CD4-positive, alpha-beta T cell treated with Interleukin-2 at 100 ng/mL for 4 hours (primary cell): ENCODE measurements around the gene ZNF362.
"Not testable (repeated sequence)": the region's sequence is repeated elsewhere in the genome, so short reads cannot be mapped to it uniquely, and the experiment has no call there.

ENCODE experiments used
- DNase-seq: peaks from one replicate; pipeline ENCODE4 v3.0.0-alpha.2; 2020; ENCODE audit warnings: low spot score

Gene ZNF362

GRCh38 chr1:33306653-33307493 is 50.6 kb downstream of the ZNF362 start:
- DNase-seq, result no peak

DNA sequence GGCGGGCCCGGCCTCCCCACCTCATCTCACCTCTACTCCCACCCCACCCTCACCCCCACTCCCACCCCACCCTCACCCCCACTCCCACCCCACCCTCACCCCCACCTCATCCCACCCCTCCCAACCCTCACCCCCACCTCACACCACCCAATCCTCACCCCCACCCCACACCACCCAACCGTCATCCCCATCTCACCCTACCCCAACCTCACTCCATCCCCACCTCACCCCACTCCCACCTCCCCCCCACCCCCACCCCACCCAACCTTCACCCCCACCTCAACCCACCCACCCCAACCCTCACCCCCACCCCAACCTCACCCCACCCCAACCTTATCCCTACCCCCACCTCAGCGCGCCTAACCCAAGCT is 51.2 kb downstream of the ZNF362 start:
- no peak for DNase-seq

GRCh38 chr1:33309351-33309750 is 53.1 kb downstream of the ZNF362 start:
- not testable (repeated sequence) for DNase-seq

DNA sequence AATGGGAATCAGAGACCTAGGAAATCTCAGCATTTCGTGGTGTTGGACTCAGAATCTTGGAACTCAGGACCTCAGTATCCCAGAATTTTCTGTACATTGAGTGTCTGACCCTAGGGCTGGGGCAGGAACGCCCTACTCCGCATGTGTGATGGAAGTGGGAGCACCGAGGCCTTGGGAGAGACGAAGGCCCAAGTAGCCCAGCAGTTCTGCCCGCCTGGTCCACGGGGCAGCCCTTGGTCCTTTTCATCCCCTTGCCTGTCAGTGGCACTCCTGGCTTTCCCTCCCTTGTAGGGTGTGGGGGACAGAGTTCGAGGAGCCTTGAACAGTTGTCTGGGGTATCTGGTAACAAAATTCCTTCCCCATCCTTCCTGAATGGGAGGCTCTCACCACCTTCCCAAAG is 54.4 kb downstream of the ZNF362 start:
- no peak for DNase-seq

GRCh38 chr1:33311706-33312412 is 55.6 kb downstream of the ZNF362 start:
- DNase-seq, result no peak

DNA sequence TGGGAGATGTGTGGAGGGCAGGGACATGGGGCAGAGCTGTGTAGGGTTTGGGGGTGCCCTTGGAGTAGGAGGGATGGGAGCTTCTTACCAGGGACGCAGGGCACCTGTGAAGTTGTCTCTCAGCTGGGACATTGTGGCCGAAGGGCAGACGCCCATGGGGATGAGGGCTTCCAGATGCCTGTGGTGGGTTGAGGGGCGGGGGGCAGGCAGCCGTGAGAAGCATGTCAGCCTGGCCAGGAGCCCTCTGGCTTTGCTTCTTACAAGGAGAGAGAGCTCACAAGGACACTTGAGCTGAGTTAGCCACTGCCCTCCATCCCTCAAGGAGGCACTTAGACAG is 56.1 kb downstream of the ZNF362 start:
- DNase-seq, result no peak

DNA sequence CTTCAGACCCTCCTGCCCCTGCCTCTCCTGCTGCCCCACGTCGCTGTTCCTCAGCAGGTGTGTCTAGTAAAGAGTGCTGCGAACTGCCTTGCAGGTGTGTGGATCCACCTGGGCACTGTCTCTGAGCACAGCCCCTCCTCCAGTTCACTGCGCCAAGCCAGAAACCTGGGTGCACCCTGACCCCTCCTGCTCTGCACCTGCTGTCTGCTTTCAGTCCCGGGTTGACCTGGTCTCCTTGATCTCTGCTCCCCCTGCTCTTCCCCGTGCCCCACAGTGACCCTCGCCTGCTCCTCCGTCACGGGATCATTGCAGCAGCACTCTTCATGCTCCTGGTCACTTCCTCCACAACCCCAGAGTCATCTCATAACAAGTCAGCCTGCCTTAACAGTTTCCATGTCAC is 58.1 kb downstream of the ZNF362 start:
- DNase-seq, result no peak

GRCh38 chr1:33316601-33317000 is 60.3 kb downstream of the ZNF362 start:
- no peak for DNase-seq

DNA sequence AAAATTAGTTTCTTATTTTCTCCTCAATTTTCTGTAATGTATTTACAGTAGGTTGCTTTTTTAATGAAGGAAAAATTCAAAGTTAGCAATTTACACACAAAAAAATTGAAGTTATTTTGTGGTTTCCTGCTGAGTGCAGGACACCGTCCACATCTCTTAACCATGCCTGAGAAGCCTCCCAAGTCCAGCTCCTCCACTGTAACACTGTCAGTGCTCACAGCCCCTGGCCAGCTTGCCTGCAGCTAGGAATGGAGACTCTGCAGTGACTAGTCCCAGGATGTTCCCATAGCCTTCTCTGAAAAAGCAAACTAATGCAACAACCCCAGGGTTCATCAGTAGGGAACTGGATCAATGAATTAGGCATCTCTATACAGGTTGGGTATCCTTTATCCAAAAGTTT is 61.1 kb downstream of the ZNF362 start:
- no peak for DNase-seq

GRCh38 chr1:33317946-33318345 is 61.7 kb downstream of the ZNF362 start:
- no peak for DNase-seq

DNA sequence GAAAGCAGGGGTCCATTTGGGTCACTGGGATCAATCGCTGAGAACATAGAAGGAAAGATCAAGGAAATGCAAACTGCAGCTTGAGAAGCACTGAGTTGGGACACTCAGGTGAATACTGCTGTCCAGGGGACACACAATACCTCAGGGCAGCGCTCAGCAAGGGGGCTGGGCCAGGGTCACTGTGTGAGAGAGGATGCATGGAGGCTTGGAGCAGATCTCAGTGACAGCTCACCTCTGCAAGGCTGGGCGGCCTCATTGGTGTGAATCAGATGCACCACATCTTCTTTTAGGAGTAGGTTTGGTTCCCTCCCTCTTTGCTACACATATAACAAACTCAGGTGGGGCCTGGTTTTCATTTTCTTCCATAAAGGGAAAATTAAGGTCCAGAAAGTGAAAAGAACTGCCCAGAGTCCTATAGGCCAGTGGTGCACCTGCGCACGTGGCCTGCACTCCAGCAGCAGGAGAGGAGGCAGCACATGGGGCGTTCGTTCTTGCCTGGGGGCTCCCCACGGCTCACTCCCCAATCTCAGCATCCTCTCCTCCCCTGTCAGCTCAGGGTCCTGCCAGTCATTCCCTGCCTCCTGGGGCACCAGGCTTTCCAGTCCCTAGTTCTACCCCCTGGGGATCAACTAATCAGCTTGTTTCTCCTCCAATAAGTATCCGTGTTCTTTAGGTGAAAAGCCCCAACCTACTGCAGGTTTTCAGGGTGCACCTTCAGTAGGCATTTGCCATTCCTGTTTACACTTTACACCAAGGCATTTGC is 63.1 kb downstream of the ZNF362 start:
- DNase-seq, result no peak

GRCh38 chr1:33319949-33320618 is 63.8 kb downstream of the ZNF362 start:
- no peak for DNase-seq

- no peak for DNase-seq
Observed at GRCh38 chr1:33320619-33321165, 64.4 kb downstream of the ZNF362 start, which contains the start of gene A3GALT2. Gene A3GALT2, minus strand, starts transcription at chr1:33321098. Its CDS starts 0 bp downstream, at chr1:33321098.

DNA sequence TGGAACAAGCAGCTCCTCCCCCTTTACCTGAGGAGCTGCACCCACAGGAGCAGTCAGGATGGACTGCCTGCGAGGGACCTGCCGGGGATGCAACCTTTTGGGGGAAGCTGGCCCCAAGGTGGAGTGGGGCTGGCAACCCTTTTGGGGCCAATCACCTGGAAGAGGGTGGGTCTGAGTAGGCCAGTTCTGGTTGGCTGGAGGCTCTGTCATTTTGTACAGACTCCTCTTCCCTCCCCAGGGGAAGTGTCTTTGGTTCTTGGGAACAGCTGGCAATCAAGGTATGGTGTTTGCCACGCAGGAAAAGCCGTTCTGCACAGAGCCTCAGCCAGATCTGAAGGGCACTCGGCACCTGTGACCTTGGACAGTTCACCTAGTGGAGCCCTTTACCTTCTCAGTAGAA is 64.9 kb downstream of the ZNF362 start:
- no peak for DNase-seq

- DNase-seq, result no peak
Observed at GRCh38 chr1:33322109-33322508, 65.8 kb downstream of the ZNF362 start.

GRCh38 chr1:33322870-33323585 is 66.7 kb downstream of the ZNF362 start:
- no peak for DNase-seq

DNA sequence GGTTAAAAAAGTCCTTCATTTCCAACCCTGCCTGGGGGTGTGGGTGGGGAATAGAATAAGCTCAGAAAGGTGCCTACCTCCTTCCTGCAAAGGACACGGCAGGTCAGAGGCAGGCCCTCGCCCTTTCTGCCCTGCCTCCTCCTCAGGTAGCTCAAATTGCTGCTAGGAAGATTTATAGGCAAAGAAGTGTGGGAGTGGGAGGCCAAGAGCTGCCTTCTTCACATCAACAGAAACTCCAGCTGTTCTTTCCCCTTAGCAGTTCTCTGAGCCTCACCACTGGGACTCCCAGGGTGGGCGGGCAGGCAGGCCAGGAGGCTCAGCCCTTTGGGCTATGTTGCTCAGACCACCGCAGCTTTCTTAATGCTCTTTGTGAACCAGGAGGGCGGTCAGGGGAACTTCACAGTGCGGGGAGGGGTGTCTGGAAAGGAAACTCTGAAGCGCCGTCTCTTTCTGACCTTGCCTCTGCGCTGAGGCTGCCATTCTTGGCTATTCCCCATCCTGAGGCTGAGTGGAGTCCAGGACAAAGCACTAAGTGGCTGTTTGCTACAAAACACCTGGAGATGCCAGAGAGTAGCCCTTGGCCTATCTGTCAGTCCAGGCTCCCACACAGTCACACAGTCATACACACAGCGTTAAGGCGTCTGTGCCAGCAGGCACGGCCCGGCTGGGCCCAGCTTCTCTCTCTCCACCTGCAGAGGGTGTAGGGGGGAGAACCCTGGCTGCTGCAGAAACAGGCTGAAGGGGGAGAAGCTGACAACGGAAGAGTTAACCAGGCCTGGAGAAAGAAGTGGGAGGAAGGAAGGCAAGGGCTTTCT is 67.6 kb downstream of the ZNF362 start:
- DNase-seq, result no peak

- DNase-seq, result no peak
Observed at GRCh38 chr1:33324677-33325575, 68.6 kb downstream of the ZNF362 start.

DNA sequence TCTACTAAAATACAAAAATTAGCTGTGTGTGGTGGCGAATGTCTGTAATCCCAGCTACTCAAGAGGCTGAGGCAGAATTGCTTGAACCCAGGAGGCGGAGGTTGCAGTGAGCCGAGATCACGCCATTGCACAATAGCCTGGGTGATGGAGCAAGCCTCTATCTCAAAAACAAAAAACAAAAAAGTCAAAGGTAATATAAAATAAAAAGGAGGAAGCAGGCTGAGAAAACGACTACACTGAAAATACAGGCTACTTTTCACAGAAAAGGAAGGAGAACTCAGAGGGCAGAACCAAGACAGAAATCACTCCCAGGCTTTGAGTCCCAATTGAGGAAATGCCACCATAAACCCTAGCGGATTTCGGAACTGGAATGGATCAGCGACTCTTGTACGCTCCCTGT is 70.5 kb downstream of the ZNF362 start:
- no peak for DNase-seq
